ENCODE results near the gene VPS51. TPM values are rescaled to one million over a fixed set of nuclear protein-coding genes. Genes with fewer than 3 reads are reported as not detected.

VPS51 gene
- total RNA-seq, 1 donor from 2014 or later: 104 TPM

- H3K4me3 Mint-ChIP-seq: peak overlapping the region; percentile 97
These were observed 39.1 kb downstream of the VPS51 start for GRCh38 chr11:65134952-65135632.

GRCh38 chr11:65135633-65136145, 39.7 kb downstream of the VPS51 start:
- Mint-ChIP-seq H3K27ac (peak overlapping the region; percentile 100), H3K4me3 (peak overlapping the region; percentile 97)

More at GRCh38 chr11:65134952-65135632, 39.1 kb downstream of the VPS51 start:
- H3K9me3 Mint-ChIP-seq: no peaks in the 10 kb centered on the region
- no peak for TF ChIP-seq CTCF (conservative IDR thresholded peaks at IDR 0.05)
- H3K36me3 Mint-ChIP-seq: no peaks in the 10 kb centered on the region
- peaks cover 3% of the 10 kb centered on the region for H3K27me3 Mint-ChIP-seq
- peak; percentile 83 for DNase-seq (ENCODE audit: extremely low spot score, unreplicated experiment)
- peak overlapping the region; percentile 100 for H3K27ac Mint-ChIP-seq
- peaks cover 22% of the 10 kb centered on the region for H3K4me1 Mint-ChIP-seq (ENCODE audit: unreplicated experiment)

GRCh38 chr11:65136515-65137096, 40.6 kb downstream of the VPS51 start:
- no peaks in the 10 kb centered on the region for H3K9me3 Mint-ChIP-seq
- H3K27me3 Mint-ChIP-seq: peaks cover 16% of the 10 kb centered on the region
- no peak for TF ChIP-seq CTCF (conservative IDR thresholded peaks at IDR 0.05)
- DNase-seq (ENCODE audit: extremely low spot score, unreplicated experiment): no peak
- H3K4me1 Mint-ChIP-seq (ENCODE audit: unreplicated experiment): peaks cover 22% of the 10 kb centered on the region
- peak overlapping the region; percentile 85 for H3K27ac Mint-ChIP-seq
- no peaks in the 10 kb centered on the region for H3K36me3 Mint-ChIP-seq
- peak overlapping the region; percentile 80 for H3K4me3 Mint-ChIP-seq

More at GRCh38 chr11:65135633-65136145, 39.7 kb downstream of the VPS51 start:
- TF ChIP-seq CTCF (conservative IDR thresholded peaks at IDR 0.05): no peak
- Mint-ChIP-seq H3K9me3 (no peaks in the 10 kb centered on the region), H3K4me1 (ENCODE audit: unreplicated experiment) (peaks cover 22% of the 10 kb centered on the region), H3K27me3 (peaks cover 7% of the 10 kb centered on the region), H3K36me3 (no peaks in the 10 kb centered on the region)
- DNase-seq (ENCODE audit: extremely low spot score, unreplicated experiment): no peak

- H3K4me3 Mint-ChIP-seq: no peak overlapping the region
- TF ChIP-seq CTCF (conservative IDR thresholded peaks at IDR 0.05): no peak
- no peak overlapping the region for H3K27ac Mint-ChIP-seq
- H3K9me3 Mint-ChIP-seq: no peaks in the 10 kb centered on the region
- DNase-seq (ENCODE audit: extremely low spot score, unreplicated experiment): no peak
- no peaks in the 10 kb centered on the region for H3K36me3 Mint-ChIP-seq
- peaks cover 26% of the 10 kb centered on the region for H3K27me3 Mint-ChIP-seq
- H3K4me1 Mint-ChIP-seq (ENCODE audit: unreplicated experiment): no peaks in the 10 kb centered on the region
These were observed 46.0 kb downstream of the VPS51 start for GRCh38 chr11:65141896-65142494.

GRCh38 chr11:65147352-65148075, 51.5 kb downstream of the VPS51 start:
- H3K27ac Mint-ChIP-seq: no peak overlapping the region
- no peaks in the 10 kb centered on the region for H3K9me3 Mint-ChIP-seq
- H3K4me3 Mint-ChIP-seq: no peak overlapping the region
- no peak for DNase-seq (ENCODE audit: extremely low spot score, unreplicated experiment)
- peaks cover 11% of the 10 kb centered on the region for H3K27me3 Mint-ChIP-seq
- no peaks in the 10 kb centered on the region for H3K36me3 Mint-ChIP-seq
- H3K4me1 Mint-ChIP-seq (ENCODE audit: unreplicated experiment): peaks cover 12% of the 10 kb centered on the region
- TF ChIP-seq CTCF (conservative IDR thresholded peaks at IDR 0.05): no peak
